OCI-LY7 (cell line): ENCODE data around the gene TMEM225B. TPM values are rescaled to one million over a fixed set of nuclear protein-coding genes. Genes with fewer than 3 reads are reported as not detected.

Experiments
- BruUV-seq: library from RNA; stranded (reverse); fragments of 400-500 nt; replicated peaks from 2 replicates; lab custom pipeline; 2021; lab: Mats Ljungman, UMichigan
- CTCF ChIA-PET: fragments of 300-600 bp; sonication (Branson Sonifier 250); formaldehyde crosslinking; loops from one replicate; lab custom pipeline; 2022; ENCODE audit warnings: antibody characterized with exemption; ENCODE audit not compliant: unreplicated experiment; lab: Charles Lee
- POLR2A ChIA-PET: fragments of 300-600 bp; sonication (Branson Sonifier 250); formaldehyde crosslinking; loops from one replicate; lab custom pipeline; 2022; ENCODE audit warnings: antibody characterized with exemption; lab: Charles Lee
- DNase-seq: peaks from one replicate; pipeline ENCODE4 v3.0.0-alpha.2; 2015; ENCODE audit warnings: low spot score
- H2AFZ ChIP-seq: fragments of 200-600 bp; sonication (generic), shearing (Covaris generic); 2 replicates; pipeline ENCODE4 v1.6.1; 2014; ENCODE audit warnings: mild to moderate bottlenecking, antibody characterized with exemption, low read length, moderate library complexity
- H3K27ac ChIP-seq: fragments of 200-600 bp; sonication (generic); 2 replicates; pipeline ENCODE4 v1.5.1; 2014; ENCODE audit warnings: mixed run types, low read depth, mild to moderate bottlenecking, moderate library complexity, low read length, inconsistent platforms; ENCODE audit not compliant: poor library complexity, severe bottlenecking
- H3K36me3 ChIP-seq: fragments of 200-600 bp; sonication (generic); 2 replicates; pipeline ENCODE4 v1.6.1; 2014; ENCODE audit warnings: mild to moderate bottlenecking, antibody characterized with exemption, low read length, moderate library complexity, mixed read lengths; ENCODE audit not compliant: insufficient read depth
- H3K4me1 ChIP-seq: fragments of 200-600 bp; sonication (generic); 2 replicates; pipeline ENCODE4 v1.5.1; 2014; ENCODE audit warnings: mild to moderate bottlenecking, low read length; ENCODE audit not compliant: insufficient read depth, poor library complexity, severe bottlenecking
- H3K4me2 ChIP-seq: fragments of 200-600 bp; sonication (generic); 2 replicates; pipeline ENCODE4 v1.6.1; 2014; ENCODE audit warnings: mild to moderate bottlenecking, low read length
- H3K4me3 ChIP-seq: fragments of 200-600 bp; sonication (generic); 2 replicates; pipeline ENCODE4 v1.5.1; 2014; ENCODE audit warnings: mild to moderate bottlenecking, low read depth, low read length; ENCODE audit not compliant: poor library complexity, severe bottlenecking
- H3K79me2 ChIP-seq: fragments of 200-600 bp; sonication (generic); 2 replicates; pipeline ENCODE4 v1.6.1; 2016; ENCODE audit warnings: low read depth, mild to moderate bottlenecking, low read length, moderate library complexity, mixed read lengths; ENCODE audit not compliant: insufficient read depth
- H3K9me2 ChIP-seq: fragments of 200-600 bp; sonication (generic); 2 replicates; pipeline ENCODE4 v1.6.1; 2016; ENCODE audit warnings: mild to moderate bottlenecking, low read length, mixed read lengths; ENCODE audit not compliant: insufficient read depth
- H3K9me3 ChIP-seq: fragments of 200-600 bp; sonication (generic); 2 replicates; pipeline ENCODE4 v1.6.1; 2014; ENCODE audit warnings: mild to moderate bottlenecking, mixed run types, low read length, mixed read lengths
- H4K20me1 ChIP-seq: fragments of 200-600 bp; sonication (generic); 2 replicates; pipeline ENCODE4 v1.6.1; 2014; ENCODE audit warnings: mild to moderate bottlenecking, antibody characterized with exemption, low read length, moderate library complexity, mixed read lengths; ENCODE audit not compliant: insufficient read depth
- CTCF ChIP-seq: fragments of 200-600 bp; sonication (generic); conservative IDR thresholded peaks from 2 replicates; pipeline ENCODE4 v1.5.1; 2014; ENCODE audit warnings: mild to moderate bottlenecking, antibody characterized with exemption, low read length, moderate library complexity, mixed read lengths
- EZH2phosphoT487 ChIP-seq: fragments of 200-600 bp; sonication (generic); IDR thresholded peaks from 2 replicates; pipeline ENCODE4 v1.6.1; 2018; ENCODE audit warnings: low read depth, borderline replicate concordance, mild to moderate bottlenecking, mixed run types, antibody characterized with exemption, low read length, moderate library complexity, mixed read lengths
- intact Hi-C: fragments of 100-400 bp; cut with micrococcal nuclease; formaldehyde crosslinking; loops from one replicate; pipeline ENCODE4 v1.10.0; 2022; ENCODE audit not compliant: unreplicated experiment
- total RNA-seq, 2 experiments: library from RNA; depleted of rRNA in 1 of 2; stranded (reverse); fragments of >200 nt in 1 of 2; shearing (Covaris generic) in 1 of 2; gene quantifications; 2 replicates each; pipeline ENCODE4 v1.2.3, GENCODE V29; 2014 to 2022

TMEM225B gene
- total RNA-seq, 2 experiments from 2014 or later = 2.4 TPM

GRCh38 chr7:99623702-99624447 lies 25.8 kb downstream of the TMEM225B start:
- DNase-seq = no peak
- ChIA-PET CTCF (no interaction called here), POLR2A (no interaction called here)
- no peak overlapping the region for H2AFZ ChIP-seq
- H3K4me1 ChIP-seq = no peaks in the 10 kb centered on the region
- TF ChIP-seq CTCF = no peak
- TF ChIP-seq EZH2phosphoT487 = no peak
- no TSS peak for BruUV-seq
- peaks cover 97% of the 10 kb centered on the region for H3K36me3 ChIP-seq
- intact Hi-C loops = no loop called here
- H3K4me3 ChIP-seq = no peak overlapping the region
- H3K27ac ChIP-seq = no peak overlapping the region
- H3K79me2 ChIP-seq = no peaks in the 10 kb centered on the region
- H3K9me2 ChIP-seq = no peaks in the 10 kb centered on the region
- H4K20me1 ChIP-seq = no peaks in the 10 kb centered on the region
- no peaks in the 10 kb centered on the region for H3K9me3 ChIP-seq
- no peak overlapping the region for H3K4me2 ChIP-seq

DNA sequence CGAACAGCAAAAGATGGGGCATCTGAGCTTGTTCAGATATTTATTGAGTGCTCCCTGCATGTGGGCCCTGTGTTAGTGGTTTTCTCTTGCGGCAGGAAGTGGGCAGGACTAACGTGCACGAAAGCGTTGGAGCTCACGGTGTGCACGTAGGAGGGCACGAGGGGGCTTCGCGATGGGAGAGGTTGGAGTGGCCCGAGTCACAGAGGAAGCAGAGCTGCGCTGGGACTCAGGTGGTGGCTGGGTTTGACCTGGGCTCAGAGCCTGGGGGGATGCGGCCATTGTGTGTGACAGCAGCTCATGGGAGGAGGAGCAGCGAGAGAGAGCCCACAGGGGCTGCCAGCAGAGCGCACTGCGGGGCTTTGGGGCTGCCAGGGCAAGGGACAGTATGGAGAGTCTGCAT lies 26.4 kb downstream of the TMEM225B start:
- Histone ChIP-seq H4K20me1 (no peaks in the 10 kb centered on the region), H3K79me2 (no peaks in the 10 kb centered on the region), H3K27ac (no peak overlapping the region), H3K4me1 (no peaks in the 10 kb centered on the region), H3K4me3 (no peak overlapping the region), H3K9me2 (no peaks in the 10 kb centered on the region), H3K4me2 (no peak overlapping the region), H3K36me3 (peaks cover 93% of the 10 kb centered on the region), H2AFZ (no peak overlapping the region), H3K9me3 (no peaks in the 10 kb centered on the region)
- POLR2A ChIA-PET = no interaction called here
- BruUV-seq = no TSS peak
- TF ChIP-seq EZH2phosphoT487 = no peak
- no peak for TF ChIP-seq CTCF
- CTCF ChIA-PET = no interaction called here
- intact Hi-C loops = no loop called here
- DNase-seq = no peak

GRCh38 chr7:99625321-99625720 lies 27.3 kb downstream of the TMEM225B start:
- no peaks in the 10 kb centered on the region for H3K79me2 ChIP-seq
- H3K9me2 ChIP-seq = no peaks in the 10 kb centered on the region
- ChIA-PET POLR2A (interaction anchor here (0.5 kb wide), 1 partner anchor 455 kb away, joined by 3 read pairs; no protein-coding TSS in a partner anchor), CTCF (no interaction called here)
- BruUV-seq = no TSS peak
- no peak overlapping the region for H3K4me2 ChIP-seq
- no peaks in the 10 kb centered on the region for H3K9me3 ChIP-seq
- H3K4me1 ChIP-seq = no peaks in the 10 kb centered on the region
- H3K36me3 ChIP-seq = peaks cover 93% of the 10 kb centered on the region
- intact Hi-C loops = no loop called here
- no peak overlapping the region for H3K27ac ChIP-seq
- no peak for DNase-seq
- no peak for TF ChIP-seq CTCF
- no peak for TF ChIP-seq EZH2phosphoT487
- no peak overlapping the region for H2AFZ ChIP-seq
- H4K20me1 ChIP-seq = no peaks in the 10 kb centered on the region
- no peak overlapping the region for H3K4me3 ChIP-seq
